H1 (cell line): ENCODE data around the gene PERCC1. TPM values are rescaled to one million over a fixed set of nuclear protein-coding genes. Genes with fewer than 3 reads are reported as not detected.

Experiments
- CTCF ChIA-PET: fragments of 300-600 bp; sonication (Branson Sonifier 250); formaldehyde crosslinking; loops from one replicate; lab custom pipeline; 2021; ENCODE audit not compliant: partially characterized antibody; lab: Charles Lee
- POLR2A ChIA-PET: fragments of 300-600 bp; sonication (Branson Sonifier 250); formaldehyde crosslinking; loops from one replicate; lab custom pipeline; 2021; ENCODE audit warnings: inconsistent platforms; ENCODE audit not compliant: partially characterized antibody; lab: Charles Lee
- DNase-seq, 2 experiments: peaks; one replicate each; pipeline versions ENCODE4 v3.0.0 to v3.0.0-alpha.2; 2010 to 2022; ENCODE audit warnings: low spot score in 2 of 2, low read depth in 1 of 2, mixed read lengths in 1 of 2
- FAIRE-seq: peaks from 2 replicates; lab custom pipeline; 2011; peaks lifted over from hg19 to GRCh38; lab: Jason Lieb, UNC
- H2AFZ ChIP-seq: 2 replicates; pipeline ENCODE4 v1.8.1; 2012; ENCODE audit warnings: low read length, inconsistent platforms
- H2AK5ac ChIP-seq: 2 replicates; pipeline ENCODE4 v1.6.1; 2013; ENCODE audit warnings: low read depth, low read length
- H2BK120ac ChIP-seq: replicated peaks from 2 replicates; pipeline ENCODE3; 2013; ENCODE audit warnings: low read depth, low read length, inconsistent platforms
- H2BK12ac ChIP-seq: 2 replicates; pipeline ENCODE4 v1.6.1; 2013; ENCODE audit warnings: low read depth, low read length
- H2BK15ac ChIP-seq: 2 replicates; pipeline ENCODE4 v1.6.1; 2013; ENCODE audit warnings: low read length
- H2BK20ac ChIP-seq: 2 replicates; pipeline ENCODE4 v1.6.1; 2013; ENCODE audit warnings: low read length
- H2BK5ac ChIP-seq: 2 replicates; pipeline ENCODE4 v1.6.1; 2013; ENCODE audit warnings: low read depth, low read length
- H3K14ac ChIP-seq: 2 replicates; pipeline ENCODE4 v1.6.1; 2013; ENCODE audit warnings: inconsistent platforms; ENCODE audit not compliant: insufficient read length
- H3K18ac ChIP-seq: 2 replicates; pipeline ENCODE4 v1.6.1; 2013; ENCODE audit warnings: low read length; ENCODE audit errors: extremely low read depth
- H3K23ac ChIP-seq: 2 replicates; pipeline ENCODE4 v1.6.1; 2013; ENCODE audit warnings: inconsistent platforms; ENCODE audit not compliant: insufficient read length
- H3K23me2 ChIP-seq: 2 replicates; pipeline ENCODE4 v1.6.1; 2013; ENCODE audit warnings: low read depth, low read length
- H3K27ac ChIP-seq: 2 replicates; pipeline ENCODE4 v1.6.1; 2011; ENCODE audit warnings: low read depth, low read length, inconsistent platforms
- H3K27me3 ChIP-seq, 4 experiments: replicated peaks in 1 of 4; 1 replicate in 1 of 4; 2 replicates in 3 of 4; pipeline versions ENCODE4 v1.6.1 to v1.8.1; 2011 to 2013; ENCODE audit warnings: low read length in 3 of 4, mild to moderate bottlenecking in 3 of 4, inconsistent platforms in 2 of 4, mixed read lengths in 2 of 4, moderate library complexity in 1 of 4; ENCODE audit not compliant: control insufficient read depth in 3 of 4, insufficient read depth in 3 of 4; ENCODE audit errors: extremely low read depth in 1 of 4
- H3K36me3 ChIP-seq, 4 experiments: 2 replicates each; pipeline versions ENCODE4 v1.6.1 to v1.8.1; 2011 to 2013; ENCODE audit warnings: mild to moderate bottlenecking in 4 of 4, low read length in 3 of 4, moderate library complexity in 2 of 4, control low read depth in 1 of 4, inconsistent platforms in 1 of 4; ENCODE audit not compliant: insufficient read depth in 4 of 4, control insufficient read depth in 2 of 4
- H3K4ac ChIP-seq: replicated peaks from 2 replicates; pipeline ENCODE3; 2013; ENCODE audit warnings: low read length, low read depth, mixed read lengths, inconsistent platforms; ENCODE audit not compliant: insufficient read length
- H3K4me1 ChIP-seq, 4 experiments: replicated peaks in 1 of 4; 1 replicate in 1 of 4; 2 replicates in 3 of 4; pipeline versions ENCODE4 v1.6.1 to v1.8.1; 2011 to 2013; ENCODE audit warnings: low read length in 3 of 4, inconsistent platforms in 2 of 4, mixed read lengths in 1 of 4; ENCODE audit not compliant: insufficient read depth in 4 of 4, control insufficient read depth in 3 of 4
- H3K4me2 ChIP-seq, 2 experiments: 2 replicates each; pipeline versions ENCODE4 v1.6.1 to v1.8.1; 2011 to 2013; ENCODE audit warnings: low read depth in 2 of 2, low read length in 2 of 2, control low read depth in 1 of 2, inconsistent platforms in 1 of 2, mild to moderate bottlenecking in 1 of 2; ENCODE audit not compliant: insufficient read depth in 1 of 2
- H3K4me3 ChIP-seq, 4 experiments: fragments of 200-600, 300-600 bp in 1 of 4; sonication (generic), shearing (Covaris generic), sonication (Bioruptor Twin) in 1 of 4; 2 replicates each; pipeline versions ENCODE4 v1.5.1 to v1.8.1; 2011 to 2016; ENCODE audit warnings: low read length in 4 of 4, low read depth in 3 of 4, control low read depth in 2 of 4, inconsistent platforms in 2 of 4, mild to moderate bottlenecking in 2 of 4, mixed read lengths in 1 of 4, moderate library complexity in 1 of 4; ENCODE audit not compliant: insufficient read depth in 2 of 4; ENCODE audit errors: extremely low read depth in 1 of 4
- H3K56ac ChIP-seq: replicated peaks from 2 replicates; pipeline ENCODE3; 2013; ENCODE audit warnings: low read depth, mild to moderate bottlenecking, mixed read lengths, low read length, inconsistent platforms; ENCODE audit not compliant: insufficient read length
- H3K79me1 ChIP-seq: 2 replicates; pipeline ENCODE4 v1.6.1; 2013; ENCODE audit warnings: low read depth, low read length, control low read depth
- H3K79me2 ChIP-seq, 2 experiments: 2 replicates each; pipeline versions ENCODE4 v1.6.1 to v1.8.1; 2012 to 2013; ENCODE audit warnings: low read length in 2 of 2, mild to moderate bottlenecking in 2 of 2, inconsistent platforms in 1 of 2; ENCODE audit not compliant: insufficient read depth in 2 of 2, control insufficient read depth in 1 of 2
- H3K9ac ChIP-seq, 4 experiments: replicated peaks in 1 of 4; 1 replicate in 1 of 4; 2 replicates in 3 of 4; pipeline versions ENCODE4 v1.6.1 to v1.8.1; 2011 to 2013; ENCODE audit warnings: low read depth in 3 of 4, low read length in 3 of 4, control low read depth in 2 of 4, mild to moderate bottlenecking in 2 of 4, moderate library complexity in 2 of 4, inconsistent platforms in 1 of 4; ENCODE audit errors: extremely low read depth in 1 of 4
- H3K9me3 ChIP-seq, 2 experiments: 2 replicates each; pipeline versions ENCODE4 v1.6.1 to v1.8.1; 2012 to 2013; ENCODE audit warnings: mild to moderate bottlenecking in 2 of 2, moderate library complexity in 2 of 2, control low read depth in 1 of 2, inconsistent platforms in 1 of 2, low read depth in 1 of 2, low read length in 1 of 2, mixed read lengths in 1 of 2; ENCODE audit not compliant: insufficient read depth in 2 of 2
- H4K20me1 ChIP-seq, 2 experiments: replicated peaks in 1 of 2; 2 replicates each; pipeline versions ENCODE3 to v1.8.1; 2011 to 2013; ENCODE audit warnings: inconsistent platforms in 2 of 2, low read length in 2 of 2, mild to moderate bottlenecking in 1 of 2; ENCODE audit not compliant: insufficient read depth in 2 of 2, control insufficient read depth in 1 of 2
- H4K5ac ChIP-seq: 2 replicates; pipeline ENCODE4 v1.6.1; 2013; ENCODE audit warnings: low read length, low read depth, mixed read lengths, inconsistent platforms; ENCODE audit not compliant: insufficient read length
- H4K8ac ChIP-seq: 2 replicates; pipeline ENCODE4 v1.8.0; 2013; ENCODE audit warnings: mild to moderate bottlenecking, moderate library complexity, low read length, inconsistent platforms; ENCODE audit not compliant: insufficient read depth; ENCODE audit errors: extremely low read depth
- H4K91ac ChIP-seq: replicated peaks from 2 replicates; pipeline ENCODE3; 2013; ENCODE audit warnings: low read length, mixed read lengths, inconsistent platforms; ENCODE audit not compliant: insufficient read length
- CEBPB ChIP-seq: IDR thresholded peaks from 2 replicates; pipeline ENCODE4 v1.6.1; 2012; ENCODE audit warnings: low read depth, low read length
- CHD1 ChIP-seq: IDR thresholded peaks from 2 replicates; pipeline ENCODE4 v1.6.1; 2012; ENCODE audit warnings: low read depth, low read length, improper control_type of control experiment
- EGR1 ChIP-seq: IDR thresholded peaks from 2 replicates; pipeline ENCODE4 v1.6.1; 2011; ENCODE audit warnings: low read depth, low read length, borderline replicate concordance
- KDM5A ChIP-seq: fragments of 200-600 bp; IDR thresholded peaks from 2 replicates; pipeline ENCODE4 v1.7.1; 2012; ENCODE audit warnings: mild to moderate bottlenecking, low read length, inconsistent platforms, mixed read lengths
- MAFK ChIP-seq: IDR thresholded peaks from 2 replicates; pipeline ENCODE4 v1.6.1; 2012; ENCODE audit warnings: low read depth, mild to moderate bottlenecking, improper control_type of control experiment, low read length
- MAX ChIP-seq: IDR thresholded peaks from 2 replicates; pipeline ENCODE4 v1.6.1; 2012; ENCODE audit warnings: inconsistent platforms
- POLR2AphosphoS5 ChIP-seq: IDR thresholded peaks from 2 replicates; pipeline ENCODE4 v1.6.1; 2011; ENCODE audit warnings: low read depth, low read length
- POU5F1 ChIP-seq: IDR thresholded peaks from 2 replicates; pipeline ENCODE4 v1.6.1; 2011; ENCODE audit warnings: low read depth, mild to moderate bottlenecking, low read length, moderate library complexity
- RBBP5 ChIP-seq: IDR thresholded peaks from 2 replicates; pipeline ENCODE4 v1.7.1; 2012; ENCODE audit warnings: low read depth, mild to moderate bottlenecking, inconsistent platforms, low read length, moderate library complexity, borderline replicate concordance
- RNF2 ChIP-seq: fragments of 200-900, 300-1000 bp; sonication (generic); IDR thresholded peaks from 2 replicates; pipeline ENCODE4 v1.7.1; 2016; ENCODE audit warnings: borderline replicate concordance, low read depth, mild to moderate bottlenecking, antibody characterized with exemption, low read length; ENCODE audit not compliant: poor library complexity, severe bottlenecking; ENCODE audit errors: missing control alignments
- RXRA ChIP-seq: IDR thresholded peaks from 2 replicates; pipeline ENCODE4 v1.6.1; 2011; ENCODE audit warnings: low read depth, mild to moderate bottlenecking, low read length, moderate library complexity; ENCODE audit not compliant: insufficient read depth
- SP1 ChIP-seq: IDR thresholded peaks from 2 replicates; pipeline ENCODE4 v1.6.1; 2011; ENCODE audit warnings: low read depth, low read length
- SP2 ChIP-seq: IDR thresholded peaks from 2 replicates; pipeline ENCODE4 v1.6.1; 2012; ENCODE audit warnings: mild to moderate bottlenecking, low read length, inconsistent platforms
- SRF ChIP-seq: IDR thresholded peaks from 2 replicates; pipeline ENCODE4 v1.6.1; 2011; ENCODE audit warnings: mild to moderate bottlenecking, low read depth, low read length, moderate library complexity
- TEAD4 ChIP-seq: IDR thresholded peaks from 2 replicates; pipeline ENCODE4 v1.6.1; 2012; ENCODE audit warnings: low read depth, low read length, inconsistent platforms, mixed read lengths
- WGBS, 2 experiments: shearing (Covaris generic) in 1 of 2; methylation state at CpG; one replicate each; pipeline versions ENCODE4 v1.1.6 to v1.1.7; 2013 to 2015; ENCODE audit warnings: low lambda C conversion rate in 2 of 2, mixed read lengths in 2 of 2, inconsistent platforms in 1 of 2, low coverage in 1 of 2, missing lambda C conversion rate in 1 of 2; ENCODE audit not compliant: insufficient replicate concordance in 2 of 2, insufficient coverage in 1 of 2, insufficient read length in 1 of 2; ENCODE audit errors: extremely low coverage in 1 of 2, missing lambda C conversion rate in 1 of 2; 5-methylcytosine and 5-hydroxymethylcytosine counted together
- polyA plus RNA-seq, 7 experiments: library from polyadenylated mRNA; depleted of rRNA in 3 of 7; stranded (reverse) in 5 of 7; unstranded in 2 of 7; fragments of >200 nt in 5 of 7; fragments of 200-250 nt in 2 of 7; gene quantifications; 1 replicate in 5 of 7; 2 replicates in 1 of 7; 4 replicates in 1 of 7; pipeline versions ENCODE4 v1.2.1 to v1.2.3, GENCODE V29; 2011 to 2013; ENCODE audit warnings: missing spikeins in 2 of 7, mixed read lengths in 2 of 7
- total RNA-seq: library from RNA; stranded (reverse); fragmentation: NEBNext Ultra II Directional; extraction: Animal tissue kit (Norgen Biotek cat#: 25700); gene quantifications from 2 replicates; pipeline ENCODE4 v1.2.1, GENCODE V29; 2021

Gene PERCC1
- total and polyA plus RNA-seq, 2 of the 8 experiments (the other 6 are each of a cell fraction or from before 2014, with no cell fraction given), result not detected

GRCh38 chr16:1428511-1428910 is 2.4 kb upstream of the PERCC1 start:
- Histone ChIP-seq H3K14ac (no peak overlapping the region), H3K4me2 (no peak overlapping the region; a peak in 1 of 4 replicates), H3K56ac (no peak overlapping the region), H4K20me1 (no peaks in the 10 kb centered on the region), H3K4me1 (no peaks in the 10 kb centered on the region; a peak in 2 of 7 replicates), H2BK5ac (no peak overlapping the region), H3K79me1 (no peaks in the 10 kb centered on the region), H3K4ac (no peak overlapping the region), H2AFZ (no peak overlapping the region), H4K5ac (no peak overlapping the region), H3K9ac (no peak overlapping the region), H3K27ac (no peak overlapping the region), H3K23me2 (no peaks in the 10 kb centered on the region), H2BK12ac (peak overlapping the region; percentile 44; the same call in 1 of the 2 replicates), H3K4me3 (no peak overlapping the region), H2BK15ac (no peak overlapping the region), H2BK120ac (no peak overlapping the region), H3K27me3 (no peaks in the 10 kb centered on the region), H2BK20ac (no peak overlapping the region), H3K36me3 (no peaks in the 10 kb centered on the region), H3K79me2 (no peaks in the 10 kb centered on the region), H2AK5ac (no peak overlapping the region), H3K23ac (no peak overlapping the region), H4K8ac (peak overlapping the region; percentile 97), H4K91ac (peak overlapping the region; percentile 74), H3K9me3 (no peaks in the 10 kb centered on the region), H3K18ac (no peak overlapping the region)
- FAIRE-seq (no peak), DNase-seq (peak in 1 of 2 experiments; percentile 85)
- ChIA-PET CTCF (interaction anchor here (0.6 to 3.9 kb wide), 9 partner anchors 10 to 119 kb away, joined by 3 to 30 read pairs (median 5); partner anchors contain the start of gene CCDC154), POLR2A (interaction anchor here (1.1 to 4.3 kb wide), 4 partner anchors 8 to 22 kb away, joined by 3 to 22 read pairs (median 12); partner anchors contain the start of genes CCDC154 and UQCC4)
- WGBS, 2 experiments, result 76% methylated on average over 8 of the region's 21 CpGs; no CpG with 5 or more reads in 1 of the 2 experiments
- TF ChIP-seq CHD1, result no peak
- TF ChIP-seq SRF, result no peak
- TF ChIP-seq SP1, result no peak
- TF ChIP-seq EGR1, result no peak
- no peak for TF ChIP-seq RXRA
- TF ChIP-seq POLR2AphosphoS5, result no peak
- TF ChIP-seq MAX, result peak; percentile 77
- no peak for TF ChIP-seq CEBPB
- no peak for TF ChIP-seq KDM5A
- no peak for TF ChIP-seq MAFK
- TF ChIP-seq RNF2, result no peak
- no peak for TF ChIP-seq POU5F1
- TF ChIP-seq RBBP5, result no peak
- no peak for TF ChIP-seq SP2
- no peak for TF ChIP-seq TEAD4
